Measurements from ENCODE around the gene KLRF2.
A peak's percentile ranks its signal among the peaks of the same experiment; 100 is the strongest.

KLRF2 gene

GRCh38 chr12:9856894-9857293 is 24.4 kb upstream of the KLRF2 start:
- DNase-seq (ENCODE audit: low read depth) = no peak
- no peak overlapping the region for H3K4me3 ChIP-seq (ENCODE audit: low read length)
- TF ChIP-seq, protein P1, sequence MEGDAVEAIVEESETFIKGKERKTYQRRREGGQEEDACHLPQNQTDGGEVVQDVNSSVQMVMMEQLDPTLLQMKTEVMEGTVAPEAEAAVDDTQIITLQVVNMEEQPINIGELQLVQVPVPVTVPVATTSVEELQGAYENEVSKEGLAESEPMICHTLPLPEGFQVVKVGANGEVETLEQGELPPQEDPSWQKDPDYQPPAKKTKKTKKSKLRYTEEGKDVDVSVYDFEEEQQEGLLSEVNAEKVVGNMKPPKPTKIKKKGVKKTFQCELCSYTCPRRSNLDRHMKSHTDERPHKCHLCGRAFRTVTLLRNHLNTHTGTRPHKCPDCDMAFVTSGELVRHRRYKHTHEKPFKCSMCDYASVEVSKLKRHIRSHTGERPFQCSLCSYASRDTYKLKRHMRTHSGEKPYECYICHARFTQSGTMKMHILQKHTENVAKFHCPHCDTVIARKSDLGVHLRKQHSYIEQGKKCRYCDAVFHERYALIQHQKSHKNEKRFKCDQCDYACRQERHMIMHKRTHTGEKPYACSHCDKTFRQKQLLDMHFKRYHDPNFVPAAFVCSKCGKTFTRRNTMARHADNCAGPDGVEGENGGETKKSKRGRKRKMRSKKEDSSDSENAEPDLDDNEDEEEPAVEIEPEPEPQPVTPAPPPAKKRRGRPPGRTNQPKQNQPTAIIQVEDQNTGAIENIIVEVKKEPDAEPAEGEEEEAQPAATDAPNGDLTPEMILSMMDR (conservative IDR thresholded peaks at IDR 0.05; ENCODE audit: low read depth, low read length) = no peak

DNA sequence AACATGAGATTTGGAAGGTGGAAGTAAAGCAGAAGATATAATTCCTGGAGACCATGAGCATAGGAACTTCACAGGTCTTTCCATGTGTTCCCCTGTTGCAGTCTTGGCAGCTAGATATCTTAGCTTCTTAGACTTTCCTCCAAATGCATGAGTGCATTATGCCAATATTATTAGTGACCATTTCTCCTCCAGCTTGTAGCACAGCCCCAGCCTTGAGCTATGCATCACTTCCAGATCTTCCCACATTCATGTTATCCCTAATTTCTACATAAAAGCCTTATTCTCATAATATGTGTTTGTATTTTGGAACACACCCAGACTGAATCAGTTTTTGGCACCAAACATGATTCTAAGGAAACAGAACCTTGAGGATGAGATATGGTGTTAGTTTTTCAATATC is 23.2 kb upstream of the KLRF2 start:
- TF ChIP-seq, protein P1 (conservative IDR thresholded peaks at IDR 0.05; ENCODE audit: low read depth, low read length) = no peak
- no peak for DNase-seq (ENCODE audit: low read depth)
- no peak overlapping the region for H3K4me3 ChIP-seq (ENCODE audit: low read length)

- no peak overlapping the region for H3K4me3 ChIP-seq (ENCODE audit: low read length)
- TF ChIP-seq, protein P1 (conservative IDR thresholded peaks at IDR 0.05; ENCODE audit: low read depth, low read length) = no peak
- no peak for DNase-seq (ENCODE audit: low read depth)
These were observed 16.2 kb upstream of the KLRF2 start for GRCh38 chr12:9864913-9865675.

- TF ChIP-seq, protein P1 (conservative IDR thresholded peaks at IDR 0.05; ENCODE audit: low read depth, low read length) = no peak
- H3K4me3 ChIP-seq (ENCODE audit: low read length) = no peak overlapping the region
- DNase-seq (ENCODE audit: low read depth) = no peak
These were observed 14.4 kb upstream of the KLRF2 start for GRCh38 chr12:9866860-9867269.

GRCh38 chr12:9867531-9867930 is 13.8 kb upstream of the KLRF2 start:
- DNase-seq (ENCODE audit: low read depth) = no peak
- TF ChIP-seq, protein P1 (conservative IDR thresholded peaks at IDR 0.05; ENCODE audit: low read depth, low read length) = no peak
- no peak overlapping the region for H3K4me3 ChIP-seq (ENCODE audit: low read length)

GRCh38 chr12:9868311-9868801 is 12.9 kb upstream of the KLRF2 start:
- no peak overlapping the region for H3K4me3 ChIP-seq (ENCODE audit: low read length)
- TF ChIP-seq, protein P1 (conservative IDR thresholded peaks at IDR 0.05; ENCODE audit: low read depth, low read length) = no peak
- no peak for DNase-seq (ENCODE audit: low read depth)

- peak overlapping the region; percentile 44 for H3K4me3 ChIP-seq (ENCODE audit: low read length)
- TF ChIP-seq, protein P1 (conservative IDR thresholded peaks at IDR 0.05; ENCODE audit: low read depth, low read length) = no peak
These were observed 12.4 kb upstream of the KLRF2 start for GRCh38 chr12:9868951-9869306.

More at GRCh38 chr12:9868951-9869306, 12.4 kb upstream of the KLRF2 start:
- DNase-seq (ENCODE audit: low read depth) = no peak
